Neural crest cell (in vitro differentiated cells): ENCODE measurements around the gene SRRM4. TPM values are rescaled to one million over a fixed set of nuclear protein-coding genes. Genes with fewer than 3 reads are reported as not detected.
"Not testable (repeated sequence)": the region's sequence is repeated elsewhere in the genome, so short reads cannot be mapped to it uniquely, and the experiment has no call there.

ENCODE experiments used
- DNase-seq: peaks from one replicate; pipeline ENCODE4 v3.0.0; 2021; ENCODE audit warnings: low read depth, mixed read lengths, low spot score
- H3K27ac Mint-ChIP-seq: one replicate; pipeline ENCODE4 v1.8.0; 2021; ENCODE audit warnings: mild to moderate bottlenecking, mixed read lengths; ENCODE audit not compliant: unreplicated experiment
- H3K27me3 Mint-ChIP-seq: 2 replicates; pipeline ENCODE4 v1.8.0; 2021; ENCODE audit warnings: low read depth, mild to moderate bottlenecking, mixed read lengths
- H3K36me3 Mint-ChIP-seq: 2 replicates; pipeline ENCODE4 v1.8.0; 2021; ENCODE audit warnings: low read depth, mild to moderate bottlenecking, mixed read lengths
- H3K4me1 Mint-ChIP-seq: 2 replicates; pipeline ENCODE4 v1.8.0; 2021; ENCODE audit warnings: mixed read lengths
- H3K4me3 Mint-ChIP-seq: one replicate; pipeline ENCODE4 v1.8.0; 2021; ENCODE audit warnings: mild to moderate bottlenecking, mixed read lengths
- H3K9me3 Mint-ChIP-seq: 2 replicates; pipeline ENCODE4 v1.8.0; 2021; ENCODE audit warnings: mixed read lengths
- total RNA-seq: library from RNA; stranded (reverse); gene quantifications from 2 replicates; pipeline ENCODE4 v1.2.1, GENCODE V29; 2021
- TF ChIP-seq, protein P1 (sequence below): fragments of 200-600 bp; sonication (generic); conservative IDR thresholded peaks from 2 replicates; pipeline ENCODE4 v1.5.0; 2021; ENCODE audit warnings: antibody characterized with exemption, mild to moderate bottlenecking

The SRRM4 gene
- total RNA-seq, 1 donor from 2014 or later: 10.8 TPM

GRCh38 chr12:119100933-119101332, 119.6 kb downstream of the SRRM4 start:
- H3K27me3 Mint-ChIP-seq: no peaks in the 10 kb centered on the region
- H3K36me3 Mint-ChIP-seq: peaks cover 10% of the 10 kb centered on the region
- H3K9me3 Mint-ChIP-seq: peaks cover 4% of the 10 kb centered on the region
- H3K4me3 Mint-ChIP-seq: no peak overlapping the region
- no peak for DNase-seq
- TF ChIP-seq, protein P1, sequence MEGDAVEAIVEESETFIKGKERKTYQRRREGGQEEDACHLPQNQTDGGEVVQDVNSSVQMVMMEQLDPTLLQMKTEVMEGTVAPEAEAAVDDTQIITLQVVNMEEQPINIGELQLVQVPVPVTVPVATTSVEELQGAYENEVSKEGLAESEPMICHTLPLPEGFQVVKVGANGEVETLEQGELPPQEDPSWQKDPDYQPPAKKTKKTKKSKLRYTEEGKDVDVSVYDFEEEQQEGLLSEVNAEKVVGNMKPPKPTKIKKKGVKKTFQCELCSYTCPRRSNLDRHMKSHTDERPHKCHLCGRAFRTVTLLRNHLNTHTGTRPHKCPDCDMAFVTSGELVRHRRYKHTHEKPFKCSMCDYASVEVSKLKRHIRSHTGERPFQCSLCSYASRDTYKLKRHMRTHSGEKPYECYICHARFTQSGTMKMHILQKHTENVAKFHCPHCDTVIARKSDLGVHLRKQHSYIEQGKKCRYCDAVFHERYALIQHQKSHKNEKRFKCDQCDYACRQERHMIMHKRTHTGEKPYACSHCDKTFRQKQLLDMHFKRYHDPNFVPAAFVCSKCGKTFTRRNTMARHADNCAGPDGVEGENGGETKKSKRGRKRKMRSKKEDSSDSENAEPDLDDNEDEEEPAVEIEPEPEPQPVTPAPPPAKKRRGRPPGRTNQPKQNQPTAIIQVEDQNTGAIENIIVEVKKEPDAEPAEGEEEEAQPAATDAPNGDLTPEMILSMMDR: no peak
- H3K27ac Mint-ChIP-seq: no peak overlapping the region
- peaks cover 23% of the 10 kb centered on the region for H3K4me1 Mint-ChIP-seq

DNA sequence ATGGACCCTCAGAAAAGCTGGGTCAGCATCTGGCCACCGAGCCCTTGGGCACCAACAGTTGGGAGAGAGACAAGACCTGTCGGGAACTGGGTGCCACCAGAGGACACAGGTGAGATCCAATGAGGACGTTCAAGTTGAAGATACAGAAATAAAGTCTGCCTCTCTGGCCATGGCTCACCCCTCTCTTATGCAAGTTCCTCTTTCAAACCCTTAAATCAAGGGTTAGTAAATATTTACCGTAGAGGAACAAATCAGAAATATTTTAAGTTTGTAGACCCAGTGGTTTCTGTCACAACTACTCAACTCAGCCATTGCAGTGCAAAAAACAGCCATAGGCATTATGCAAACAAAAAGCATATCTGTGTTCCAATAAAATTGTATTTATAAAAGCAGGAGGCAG, 120.9 kb downstream of the SRRM4 start:
- DNase-seq: no peak

DNA sequence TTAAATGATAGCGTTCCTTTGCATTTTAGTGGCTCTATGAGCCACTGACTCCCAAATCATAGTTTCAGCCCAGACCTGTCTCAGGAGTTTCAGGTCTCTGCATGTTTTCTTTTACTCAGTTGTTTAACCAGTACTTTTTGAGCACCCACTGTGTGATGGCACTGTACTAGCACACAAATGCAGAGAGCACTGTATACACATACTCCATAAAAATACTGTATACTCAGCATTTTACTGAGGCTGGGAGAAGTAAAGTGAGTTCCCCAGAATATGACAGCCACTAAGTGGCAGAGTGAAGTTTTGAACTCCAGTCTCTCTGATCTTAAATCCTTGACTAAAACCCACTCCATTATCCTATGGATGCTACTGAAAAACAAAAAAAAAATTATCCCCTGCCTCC, 121.4 kb downstream of the SRRM4 start:
- H3K36me3 Mint-ChIP-seq: peaks cover 10% of the 10 kb centered on the region
- TF ChIP-seq, protein P1: no peak
- H3K4me1 Mint-ChIP-seq: peaks cover 13% of the 10 kb centered on the region
- H3K9me3 Mint-ChIP-seq: peaks cover 4% of the 10 kb centered on the region
- H3K4me3 Mint-ChIP-seq: no peak overlapping the region
- no peak overlapping the region for H3K27ac Mint-ChIP-seq
- no peaks in the 10 kb centered on the region for H3K27me3 Mint-ChIP-seq
- no peak for DNase-seq

More for the DNA sequence above, 120.9 kb downstream of the SRRM4 start:
- H3K27me3 Mint-ChIP-seq: no peaks in the 10 kb centered on the region
- H3K36me3 Mint-ChIP-seq: peaks cover 10% of the 10 kb centered on the region
- TF ChIP-seq, protein P1: no peak
- peaks cover 4% of the 10 kb centered on the region for H3K9me3 Mint-ChIP-seq
- H3K4me1 Mint-ChIP-seq: peaks cover 13% of the 10 kb centered on the region
- no peak overlapping the region for H3K4me3 Mint-ChIP-seq
- no peak overlapping the region for H3K27ac Mint-ChIP-seq

GRCh38 chr12:119104969-119105368, 123.6 kb downstream of the SRRM4 start:
- not testable (repeated sequence) for H3K36me3 Mint-ChIP-seq, DNase-seq, H3K9me3 Mint-ChIP-seq, H3K27ac Mint-ChIP-seq, H3K27me3 Mint-ChIP-seq, H3K4me3 Mint-ChIP-seq
- peaks cover 13% of the 10 kb centered on the region for H3K4me1 Mint-ChIP-seq

DNA sequence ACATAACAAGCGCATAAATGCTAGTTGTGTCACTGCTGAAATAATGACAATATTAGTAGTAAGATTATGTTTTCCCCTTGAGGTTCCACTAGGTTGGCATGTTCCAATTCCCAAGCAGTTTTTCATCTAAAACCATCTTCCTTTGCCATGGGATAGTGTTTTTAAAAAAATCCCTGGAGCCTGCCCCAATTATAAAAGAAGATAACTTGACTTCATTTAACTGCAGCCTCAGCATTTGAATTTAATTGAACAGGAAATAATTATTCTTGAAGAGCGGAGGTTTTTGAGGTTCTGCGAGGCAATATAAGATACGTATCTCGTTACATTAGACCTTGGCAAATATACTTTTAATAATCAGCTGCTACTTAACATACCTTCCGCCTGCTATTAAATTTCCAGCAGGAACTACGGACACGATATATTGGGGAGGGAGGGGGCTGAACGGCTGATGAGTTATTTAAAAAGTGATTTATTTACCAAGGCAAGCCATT, 132.2 kb downstream of the SRRM4 start:
- H3K9me3 Mint-ChIP-seq: peaks cover 2% of the 10 kb centered on the region
- H3K4me1 Mint-ChIP-seq: no peaks in the 10 kb centered on the region
- H3K4me3 Mint-ChIP-seq: no peak overlapping the region
- peak overlapping the region; percentile 57 for H3K27ac Mint-ChIP-seq
- H3K36me3 Mint-ChIP-seq: peaks cover 4% of the 10 kb centered on the region
- TF ChIP-seq, protein P1: no peak
- no peaks in the 10 kb centered on the region for H3K27me3 Mint-ChIP-seq
- no peak for DNase-seq

GRCh38 chr12:119114294-119114693, 133.0 kb downstream of the SRRM4 start:
- DNase-seq: no peak
- H3K9me3 Mint-ChIP-seq: peaks cover 2% of the 10 kb centered on the region

More at GRCh38 chr12:119114294-119114693, 133.0 kb downstream of the SRRM4 start:
- H3K36me3 Mint-ChIP-seq: peaks cover 3% of the 10 kb centered on the region
- H3K27me3 Mint-ChIP-seq: no peaks in the 10 kb centered on the region
- H3K27ac Mint-ChIP-seq: no peak overlapping the region
- no peak overlapping the region for H3K4me3 Mint-ChIP-seq
- H3K4me1 Mint-ChIP-seq: no peaks in the 10 kb centered on the region
- TF ChIP-seq, protein P1: no peak
